DMS53 treated with DMSO at 0.1 percent for 48 hours (cell line): ENCODE results near the gene EME1.
"Not testable (repeated sequence)": the region's sequence is repeated elsewhere in the genome, so short reads cannot be mapped to it uniquely, and the experiment has no call there.

Experiments used
- DNase-seq: peaks from one replicate; lab custom pipeline; 2025; ENCODE audit not compliant: unreplicated experiment; lab: John Stamatoyannopoulos, UW

Gene EME1, protein sequence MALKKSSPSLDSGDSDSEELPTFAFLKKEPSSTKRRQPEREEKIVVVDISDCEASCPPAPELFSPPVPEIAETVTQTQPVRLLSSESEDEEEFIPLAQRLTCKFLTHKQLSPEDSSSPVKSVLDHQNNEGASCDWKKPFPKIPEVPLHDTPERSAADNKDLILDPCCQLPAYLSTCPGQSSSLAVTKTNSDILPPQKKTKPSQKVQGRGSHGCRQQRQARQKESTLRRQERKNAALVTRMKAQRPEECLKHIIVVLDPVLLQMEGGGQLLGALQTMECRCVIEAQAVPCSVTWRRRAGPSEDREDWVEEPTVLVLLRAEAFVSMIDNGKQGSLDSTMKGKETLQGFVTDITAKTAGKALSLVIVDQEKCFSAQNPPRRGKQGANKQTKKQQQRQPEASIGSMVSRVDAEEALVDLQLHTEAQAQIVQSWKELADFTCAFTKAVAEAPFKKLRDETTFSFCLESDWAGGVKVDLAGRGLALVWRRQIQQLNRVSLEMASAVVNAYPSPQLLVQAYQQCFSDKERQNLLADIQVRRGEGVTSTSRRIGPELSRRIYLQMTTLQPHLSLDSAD

DNA sequence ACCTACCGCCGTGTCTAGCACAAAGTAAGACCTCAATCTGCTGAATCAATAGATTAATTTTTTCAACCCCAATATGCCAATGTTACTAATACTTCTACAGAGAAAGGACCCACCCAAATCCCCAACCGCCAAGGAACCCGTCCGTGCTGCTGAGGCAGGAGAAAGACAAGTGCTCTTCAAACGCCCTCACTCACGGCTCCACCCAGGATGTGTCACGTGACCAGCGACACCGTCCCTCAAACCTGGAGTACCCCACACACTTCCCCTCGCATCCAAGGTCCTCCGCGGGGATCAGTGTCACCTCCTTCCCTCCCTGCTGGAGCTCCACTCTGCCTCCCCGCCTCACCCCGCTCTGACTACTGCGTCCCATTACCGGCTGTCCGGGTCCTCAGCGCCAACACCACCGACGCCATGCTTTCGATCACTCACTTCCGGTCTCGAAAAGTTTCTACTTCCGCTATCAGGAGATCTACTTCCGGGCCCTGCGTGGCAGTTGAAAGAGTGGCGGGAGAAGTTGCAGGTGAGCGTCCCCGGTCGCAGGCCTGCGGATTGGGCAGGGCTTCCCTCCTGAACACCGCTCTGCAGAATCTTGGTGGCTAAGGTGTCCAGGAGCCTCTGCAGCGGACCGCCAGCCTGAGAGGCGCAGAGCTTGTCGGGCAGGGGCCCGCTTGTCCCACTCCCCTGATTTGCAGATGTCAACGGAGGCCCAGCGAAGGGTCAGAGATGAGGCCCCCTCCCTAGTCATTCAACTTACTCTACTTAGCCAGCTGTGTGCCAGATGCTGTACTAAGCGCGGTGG is at the start of gene EME1, which contains the start of gene MRPL27:
Gene EME1 (plus strand): TSS at position 472 of the 799 bp plus-strand sequence. CDS start 1,980 bp downstream, outside the sequence.
Gene MRPL27 (minus strand): TSS at position 427 of the 799 bp plus-strand sequence. CDS start 14 bp downstream, at position 413.
- DNase-seq = peak; percentile 94

GRCh38 chr17:50325906-50326305 is 47.1 kb upstream of the EME1 start:
- no peak for DNase-seq

GRCh38 chr17:50326831-50327364 is 46.1 kb upstream of the EME1 start:
- no peak for DNase-seq

GRCh38 chr17:50328363-50329325 is 44.4 kb upstream of the EME1 start:
- no peak for DNase-seq

- no peak for DNase-seq
Observed at GRCh38 chr17:50329716-50330115, 43.3 kb upstream of the EME1 start.

GRCh38 chr17:50330151-50330775 is 42.8 kb upstream of the EME1 start:
- no peak for DNase-seq

DNA sequence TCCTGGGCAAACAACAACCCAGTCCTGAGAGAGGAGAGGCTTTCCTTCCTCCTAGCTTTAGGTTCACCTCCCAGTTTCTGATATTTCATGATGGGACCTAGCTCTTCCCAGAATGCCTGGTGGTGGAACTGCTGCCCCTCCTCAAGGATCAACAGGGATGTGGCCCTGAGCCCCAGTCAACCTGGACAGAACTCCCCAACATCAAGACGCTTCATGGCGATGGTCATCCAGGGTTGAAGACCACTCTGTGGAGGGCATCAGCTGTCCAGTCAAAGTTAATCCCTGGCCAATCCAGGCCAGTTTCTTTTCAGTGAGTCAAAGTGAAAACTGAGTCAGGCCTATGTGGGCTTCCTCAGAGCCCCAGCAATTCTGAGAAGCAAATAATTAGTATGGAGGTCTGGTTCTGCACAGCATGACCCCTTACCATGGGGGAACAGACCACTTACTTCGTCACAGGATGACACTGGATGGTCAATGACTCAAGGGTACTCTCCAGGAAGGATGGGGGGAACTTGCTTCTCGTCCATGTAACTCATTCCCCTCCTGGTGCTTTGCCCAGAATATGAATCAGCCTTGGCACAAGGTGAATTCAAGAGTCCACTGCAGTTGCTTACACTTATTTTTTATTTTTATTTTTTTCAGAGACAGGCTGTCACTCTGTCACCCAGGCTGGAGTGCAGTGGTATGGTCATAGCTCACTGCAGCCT is 41.8 kb upstream of the EME1 start:
- DNase-seq = no peak

DNA sequence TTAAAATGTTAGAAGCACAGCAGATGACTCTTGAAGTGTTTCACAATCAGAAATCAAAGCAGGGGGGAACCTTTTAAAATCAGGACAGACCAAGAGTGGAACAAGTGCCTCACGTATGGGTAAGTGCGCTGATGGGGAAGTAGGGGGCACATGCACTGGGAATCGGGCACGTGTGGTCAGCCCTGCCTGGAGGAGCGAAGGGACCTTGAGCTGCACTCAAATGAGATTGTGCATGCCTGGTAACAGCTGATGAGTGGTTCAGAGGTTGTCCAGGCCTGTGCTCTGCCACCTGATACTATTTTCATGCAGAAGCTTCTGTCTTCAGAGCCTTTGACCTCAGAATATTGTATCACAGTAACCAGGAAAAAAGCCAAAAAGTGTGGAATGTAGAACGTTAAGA is 40.8 kb upstream of the EME1 start:
- no peak for DNase-seq

GRCh38 chr17:50333291-50334057 is 39.6 kb upstream of the EME1 start:
- not testable (repeated sequence) for DNase-seq

GRCh38 chr17:50337956-50338355 is 35.1 kb upstream of the EME1 start:
- DNase-seq = no peak

GRCh38 chr17:50338645-50339044 is 34.4 kb upstream of the EME1 start:
- DNase-seq = no peak

- DNase-seq = no peak
Observed at GRCh38 chr17:50339381-50339780, 33.6 kb upstream of the EME1 start.

GRCh38 chr17:50344731-50345365 is 28.2 kb upstream of the EME1 start:
- DNase-seq = no peak

DNA sequence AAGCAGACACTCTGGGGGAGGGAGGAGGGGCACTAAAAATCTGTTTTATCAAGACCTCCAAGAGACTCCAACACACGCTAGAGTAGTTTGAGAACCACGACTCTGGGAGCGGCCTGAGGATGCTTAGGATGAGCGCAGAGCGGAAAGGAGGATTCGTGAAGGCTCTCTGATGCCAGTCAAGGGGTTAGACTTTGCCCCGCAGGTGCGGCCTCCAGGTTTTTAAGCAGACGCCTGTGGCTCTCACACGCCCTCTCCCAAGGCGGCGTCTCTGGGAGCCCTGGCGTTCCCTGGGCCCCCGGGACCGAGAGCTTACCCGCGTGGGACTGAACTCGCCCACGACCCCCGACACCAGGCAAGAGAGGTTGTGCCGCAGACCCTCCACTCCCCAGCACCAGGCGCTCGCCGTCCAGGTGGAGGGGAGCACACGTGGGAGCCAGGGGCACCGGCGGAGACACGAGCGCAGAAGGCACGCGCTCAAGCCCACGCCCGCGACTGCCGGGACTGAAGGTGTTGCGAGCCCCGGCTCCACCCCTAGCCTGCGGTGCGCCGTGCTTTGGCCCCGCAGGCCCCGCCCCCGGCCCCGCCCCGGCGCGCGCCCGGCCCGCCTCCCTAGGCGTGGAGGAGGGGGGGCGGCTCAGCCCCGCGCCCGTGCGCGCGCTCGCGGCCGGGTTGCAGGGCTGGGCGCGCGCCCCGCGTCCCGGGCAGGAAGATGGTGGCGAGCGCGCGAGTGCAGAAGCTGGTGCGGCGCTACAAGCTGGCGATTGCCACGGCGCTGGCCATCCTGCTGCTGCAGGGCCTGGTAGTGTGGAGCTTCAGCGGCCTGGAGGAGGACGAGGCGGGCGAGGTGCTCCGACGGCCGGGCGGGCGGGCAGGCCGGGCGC is 27.4 kb upstream of the EME1 start, which contains the start of gene XYLT2:
Gene XYLT2 (plus strand): TSS at position 695 of the 881 bp plus-strand sequence. CDS start 15 bp downstream, at position 710.
- peak; percentile 92 for DNase-seq

- no peak for DNase-seq
Observed at GRCh38 chr17:50346313-50347116, 26.5 kb upstream of the EME1 start.
